ENCODE results near the gene RBM4. TPM values are rescaled to one million over a fixed set of nuclear protein-coding genes. Genes with fewer than 3 reads are reported as not detected.

RBM4 gene
- total and polyA plus RNA-seq, 9 of the 15 experiments (the other 6 are each of a cell fraction or from before 2014, with no cell fraction given), result 81.6 to 233 (median 122) TPM

DNA sequence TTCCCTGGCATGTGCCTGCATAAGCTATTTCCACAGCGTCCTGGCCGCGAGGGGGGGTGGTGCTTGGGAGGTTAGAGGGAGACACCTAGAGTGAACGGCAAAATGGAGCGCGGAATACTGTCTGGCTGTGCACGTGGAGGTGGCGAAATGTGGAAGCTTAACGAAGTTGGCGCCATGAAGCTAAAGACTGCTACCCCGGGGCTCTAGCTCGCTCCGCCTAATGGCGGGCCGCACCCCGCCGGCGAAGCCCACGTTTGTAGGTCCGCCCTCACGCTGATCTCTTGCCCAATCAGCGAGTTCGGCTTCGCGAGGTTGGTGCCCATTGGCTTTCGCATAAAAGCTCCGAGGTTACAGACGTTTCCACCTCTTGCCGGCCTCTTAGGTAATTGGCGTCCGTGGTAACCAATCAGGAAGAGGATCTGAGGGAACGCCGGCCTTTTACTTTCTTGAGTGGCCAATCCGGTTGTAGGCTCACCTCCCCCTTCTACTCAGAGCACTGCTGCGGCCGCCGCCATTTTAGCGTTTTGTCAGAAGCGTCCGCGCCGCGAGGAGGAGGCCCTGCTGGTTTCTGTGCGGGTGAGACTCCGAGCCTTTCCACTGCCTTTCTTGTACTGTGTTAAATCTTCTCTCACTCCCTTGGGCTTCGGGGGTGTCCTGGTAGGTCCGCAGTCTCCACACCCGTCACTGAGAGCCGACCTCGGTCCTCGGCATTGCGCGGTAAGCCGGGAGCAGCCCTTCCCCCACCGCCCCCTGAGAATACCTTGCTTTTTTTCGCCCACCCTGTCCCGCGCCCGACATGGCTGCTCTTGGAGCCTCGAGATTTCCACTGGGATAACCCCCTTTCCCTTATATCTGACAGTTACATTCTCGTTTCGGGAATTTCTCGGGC, at the start of gene RBM4 (continued):
- TF ChIP-seq FOXM1 (IDR thresholded peaks at IDR 0.05; ENCODE audit: low read depth) (0 out of 2 replicates have a peak, but pooled peaks have one; percentile 7), FOXM1 (CRISPR knock-in tag; IDR thresholded peaks at IDR 0.05; ENCODE audit: low read depth) (no peak), ZC3H8 (IDR thresholded peaks at IDR 0.05) (0 out of 2 replicates have a peak, but pooled peaks have one; percentile 12), ARID2 (IDR thresholded peaks at IDR 0.05) (no peak), ZNF77 (CRISPR knock-in tag; IDR thresholded peaks at IDR 0.05) (no peak), PCBP2 (IDR thresholded peaks at IDR 0.05; ENCODE audit: low read depth, low read length, poor library complexity, severe bottlenecking) (no peak), NBN (IDR thresholded peaks at IDR 0.05; ENCODE audit: low read depth) (peak; percentile 78), ZNF146 (CRISPR knock-in tag; IDR thresholded peaks at IDR 0.05; ENCODE audit: unreplicated experiment) (no peak), ZNF57 (CRISPR knock-in tag; IDR thresholded peaks at IDR 0.05) (no peak; the same call in 1 of the 2 replicates), ZNF311 (CRISPR knock-in tag; IDR thresholded peaks at IDR 0.05) (no peak), CEBPB (tag; IDR thresholded peaks at IDR 0.05) (peak; percentile 83), CSDE1 (IDR thresholded peaks at IDR 0.05) (no peak), GABPB1 (CRISPR knock-in tag; IDR thresholded peaks at IDR 0.05) (0 out of 2 replicates have a peak, but pooled peaks have one; percentile 34), ZNF766 (CRISPR knock-in tag; conservative IDR thresholded peaks at IDR 0.05) (no peak; the same call in 1 of the 2 replicates), HMGN3 (IDR thresholded peaks at IDR 0.05; ENCODE audit: borderline replicate concordance, extremely low read depth, insufficient read length, low read depth, low read length) (peak; percentile 61), HDAC1 (IDR thresholded peaks at IDR 0.05) (peak in 1 of 2 experiments; percentile 73; a peak in 2 of 4 replicates), JUND (IDR thresholded peaks at IDR 0.05; ENCODE audit: borderline replicate concordance, low read depth, low read length) (peak; percentile 34; the same call in 1 of the 2 replicates), JUND (tag; IDR thresholded peaks at IDR 0.05; ENCODE audit: borderline replicate concordance, low read depth, low read length) (0 out of 3 replicates have a peak, but pooled peaks have one; percentile 9)
- TF ChIP-seq, protein P1, sequence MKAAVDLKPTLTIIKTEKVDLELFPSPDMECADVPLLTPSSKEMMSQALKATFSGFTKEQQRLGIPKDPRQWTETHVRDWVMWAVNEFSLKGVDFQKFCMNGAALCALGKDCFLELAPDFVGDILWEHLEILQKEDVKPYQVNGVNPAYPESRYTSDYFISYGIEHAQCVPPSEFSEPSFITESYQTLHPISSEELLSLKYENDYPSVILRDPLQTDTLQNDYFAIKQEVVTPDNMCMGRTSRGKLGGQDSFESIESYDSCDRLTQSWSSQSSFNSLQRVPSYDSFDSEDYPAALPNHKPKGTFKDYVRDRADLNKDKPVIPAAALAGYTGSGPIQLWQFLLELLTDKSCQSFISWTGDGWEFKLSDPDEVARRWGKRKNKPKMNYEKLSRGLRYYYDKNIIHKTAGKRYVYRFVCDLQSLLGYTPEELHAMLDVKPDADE (conservative IDR thresholded peaks at IDR 0.05; ENCODE audit: control insufficient read depth, low read depth, low read length), result peak; percentile 77; the same call in 1 of the 2 replicates
- TF ChIP-seq, protein P2, sequence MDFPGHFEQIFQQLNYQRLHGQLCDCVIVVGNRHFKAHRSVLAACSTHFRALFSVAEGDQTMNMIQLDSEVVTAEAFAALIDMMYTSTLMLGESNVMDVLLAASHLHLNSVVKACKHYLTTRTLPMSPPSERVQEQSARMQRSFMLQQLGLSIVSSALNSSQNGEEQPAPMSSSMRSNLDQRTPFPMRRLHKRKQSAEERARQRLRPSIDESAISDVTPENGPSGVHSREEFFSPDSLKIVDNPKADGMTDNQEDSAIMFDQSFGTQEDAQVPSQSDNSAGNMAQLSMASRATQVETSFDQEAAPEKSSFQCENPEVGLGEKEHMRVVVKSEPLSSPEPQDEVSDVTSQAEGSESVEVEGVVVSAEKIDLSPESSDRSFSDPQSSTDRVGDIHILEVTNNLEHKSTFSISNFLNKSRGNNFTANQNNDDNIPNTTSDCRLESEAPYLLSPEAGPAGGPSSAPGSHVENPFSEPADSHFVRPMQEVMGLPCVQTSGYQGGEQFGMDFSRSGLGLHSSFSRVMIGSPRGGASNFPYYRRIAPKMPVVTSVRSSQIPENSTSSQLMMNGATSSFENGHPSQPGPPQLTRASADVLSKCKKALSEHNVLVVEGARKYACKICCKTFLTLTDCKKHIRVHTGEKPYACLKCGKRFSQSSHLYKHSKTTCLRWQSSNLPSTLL (IDR thresholded peaks at IDR 0.05), result no peak
- TF ChIP-seq, protein P3, sequence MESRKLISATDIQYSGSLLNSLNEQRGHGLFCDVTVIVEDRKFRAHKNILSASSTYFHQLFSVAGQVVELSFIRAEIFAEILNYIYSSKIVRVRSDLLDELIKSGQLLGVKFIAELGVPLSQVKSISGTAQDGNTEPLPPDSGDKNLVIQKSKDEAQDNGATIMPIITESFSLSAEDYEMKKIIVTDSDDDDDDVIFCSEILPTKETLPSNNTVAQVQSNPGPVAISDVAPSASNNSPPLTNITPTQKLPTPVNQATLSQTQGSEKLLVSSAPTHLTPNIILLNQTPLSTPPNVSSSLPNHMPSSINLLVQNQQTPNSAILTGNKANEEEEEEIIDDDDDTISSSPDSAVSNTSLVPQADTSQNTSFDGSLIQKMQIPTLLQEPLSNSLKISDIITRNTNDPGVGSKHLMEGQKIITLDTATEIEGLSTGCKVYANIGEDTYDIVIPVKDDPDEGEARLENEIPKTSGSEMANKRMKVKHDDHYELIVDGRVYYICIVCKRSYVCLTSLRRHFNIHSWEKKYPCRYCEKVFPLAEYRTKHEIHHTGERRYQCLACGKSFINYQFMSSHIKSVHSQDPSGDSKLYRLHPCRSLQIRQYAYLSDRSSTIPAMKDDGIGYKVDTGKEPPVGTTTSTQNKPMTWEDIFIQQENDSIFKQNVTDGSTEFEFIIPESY (CRISPR knock-in tag; IDR thresholded peaks at IDR 0.05), result no peak
